HCT116 (cell line): ENCODE data around the gene HOXA7. TPM values are rescaled to one million over a fixed set of nuclear protein-coding genes. Genes with fewer than 3 reads are reported as not detected.

Source experiments
- ATAC-seq: fragments of 200-7000 bp; cut with Tn5 transposase; 2 replicates; pipeline ENCODE4 v1.9.1; 2020; ENCODE audit warnings: mild to moderate bottlenecking, moderate library complexity
- BruUV-seq: library from RNA; stranded (reverse); fragments of 400-500 nt; replicated peaks from 2 replicates; lab custom pipeline; 2021; lab: Mats Ljungman, UMichigan
- CTCF ChIA-PET: fragments of 300-600 bp; sonication (Branson Sonifier 250); formaldehyde crosslinking; loops from one replicate; lab custom pipeline; 2021; ENCODE audit warnings: antibody characterized with exemption; lab: Charles Lee
- POLR2A ChIA-PET: fragments of 300-600, 350-600 bp; sonication (Branson Sonifier 250); formaldehyde crosslinking; loops from one replicate; lab custom pipeline; 2021; ENCODE audit warnings: antibody characterized with exemption; lab: Charles Lee
- RAD21 ChIA-PET, 2 experiments: fragments of 300-600 bp; sonication (Branson Sonifier 250); formaldehyde crosslinking; loops; one replicate each; lab custom pipeline; 2023; ENCODE audit warnings: low total read pairs in 2 of 2; ENCODE audit not compliant: uncharacterized antibody in 2 of 2, unreplicated experiment in 2 of 2, low non-redundant PET in 1 of 2; lab: Charles Lee
- DNase-seq: peaks from one replicate; pipeline ENCODE4 v3.0.0-alpha.2; 2010; ENCODE audit warnings: low read depth, low spot score
- H2AFZ ChIP-seq: fragments of 200-600 bp; shearing (Covaris generic), sonication (generic); 2 replicates; pipeline ENCODE4 v1.6.1; 2017; ENCODE audit warnings: low read depth, mixed run types, mixed read lengths, antibody characterized with exemption, low read length; ENCODE audit not compliant: poor library complexity, severe bottlenecking
- H3K27ac ChIP-seq: 2 replicates; pipeline ENCODE4 v1.5.1; 2012; ENCODE audit warnings: low read depth, low read length
- H3K27me3 ChIP-seq: fragments of 200-600 bp; sonication (generic); 2 replicates; pipeline ENCODE4 v1.6.1; 2016; ENCODE audit warnings: mixed run types, low read length, mixed read lengths; ENCODE audit not compliant: insufficient read depth
- H3K36me3 ChIP-seq, 2 experiments: fragments of 200-500 bp in 1 of 2; fragments of 200-600 bp in 1 of 2; sonication (Bioruptor generic) in 1 of 2; sonication (generic) in 1 of 2; 2 replicates each; pipeline versions ENCODE4 v1.5.1 to v1.6.1; 2014 to 2016; ENCODE audit warnings: low read length in 2 of 2, inconsistent platforms in 1 of 2, mixed read lengths in 1 of 2, mixed run types in 1 of 2; ENCODE audit not compliant: insufficient read depth in 2 of 2, control insufficient read depth in 1 of 2
- H3K4me1 ChIP-seq, 2 experiments: fragments of 200-600 bp in 1 of 2; sonication (generic) in 1 of 2; 2 replicates each; pipeline versions ENCODE4 v1.5.1 to v1.6.1; 2012 to 2017; ENCODE audit warnings: low read length in 2 of 2, inconsistent platforms in 1 of 2, mild to moderate bottlenecking in 1 of 2, mixed read lengths in 1 of 2, mixed run types in 1 of 2, moderate library complexity in 1 of 2; ENCODE audit not compliant: insufficient read depth in 2 of 2, control insufficient read depth in 1 of 2
- H3K4me2 ChIP-seq: fragments of 200-600 bp; sonication (generic); 2 replicates; pipeline ENCODE4 v1.6.1; 2017; ENCODE audit warnings: mixed run types, low read length, mixed read lengths
- H3K4me3 ChIP-seq, 2 experiments: fragments of 200-600 bp in 1 of 2; sonication (generic) in 1 of 2; replicated peaks in 1 of 2; 2 replicates each; pipeline ENCODE4 v1.5.1; 2011 to 2016; ENCODE audit warnings: low read length in 2 of 2, control low read depth in 1 of 2, low read depth in 1 of 2, mild to moderate bottlenecking in 1 of 2, mixed read lengths in 1 of 2, mixed run types in 1 of 2
- H3K79me2 ChIP-seq: fragments of 200-600 bp; sonication (generic); 2 replicates; pipeline ENCODE4 v1.6.1; 2017; ENCODE audit warnings: mild to moderate bottlenecking, mixed run types, low read length, moderate library complexity, mixed read lengths; ENCODE audit not compliant: insufficient read depth
- H3K9ac ChIP-seq: fragments of 200-600 bp; sonication (generic); 2 replicates; pipeline ENCODE4 v1.6.1; 2016; ENCODE audit warnings: low read length, mixed read lengths
- H3K9me2 ChIP-seq: fragments of 200-600 bp; sonication (generic), shearing (Covaris generic); 2 replicates; pipeline ENCODE4 v1.6.1; 2017; ENCODE audit warnings: mixed run types, mild to moderate bottlenecking, moderate library complexity; ENCODE audit not compliant: insufficient read depth
- H3K9me3 ChIP-seq, 2 experiments: fragments of 200-500 bp in 1 of 2; fragments of 200-600 bp in 1 of 2; sonication (Bioruptor generic) in 1 of 2; sonication (generic) in 1 of 2; 2 replicates each; pipeline ENCODE4 v1.6.1; 2014 to 2017; ENCODE audit warnings: low read length in 2 of 2, mixed read lengths in 2 of 2, inconsistent platforms in 1 of 2, low read depth in 1 of 2, mild to moderate bottlenecking in 1 of 2, mixed run types in 1 of 2, moderate library complexity in 1 of 2; ENCODE audit not compliant: control insufficient read depth in 1 of 2, insufficient read depth in 1 of 2
- H4K20me1 ChIP-seq: fragments of 200-600 bp; sonication (generic), shearing (Covaris generic); 2 replicates; pipeline ENCODE4 v1.6.1; 2017; ENCODE audit warnings: mixed run types, mild to moderate bottlenecking, moderate library complexity; ENCODE audit not compliant: insufficient read depth
- CTCF ChIP-seq, 3 experiments: fragments of 200-600 bp in 1 of 3; sonication (generic) in 1 of 3; IDR thresholded peaks in 2 of 3; conservative IDR thresholded peaks in 1 of 3; 2 replicates each; pipeline ENCODE4 v1.5.1; 2012 to 2017; ENCODE audit warnings: low read depth in 2 of 3, low read length in 2 of 3, antibody characterized with exemption in 1 of 3, borderline replicate concordance in 1 of 3, control low read depth in 1 of 3, mild to moderate bottlenecking in 1 of 3, mixed read lengths in 1 of 3, mixed run types in 1 of 3, moderate library complexity in 1 of 3; ENCODE audit not compliant: insufficient read depth in 1 of 3
- EZH2phosphoT487 ChIP-seq: fragments of 200-600 bp; IDR thresholded peaks from 2 replicates; pipeline ENCODE4 v1.6.1; 2018; ENCODE audit warnings: antibody characterized with exemption, borderline replicate concordance
- JUND ChIP-seq: IDR thresholded peaks from 2 replicates; pipeline ENCODE4 v1.6.1; 2012
- MAX ChIP-seq: IDR thresholded peaks from 2 replicates; pipeline ENCODE4 v1.6.1; 2012
- POLR2AphosphoS5 ChIP-seq: IDR thresholded peaks from 2 replicates; pipeline ENCODE4 v1.6.1; 2011; ENCODE audit warnings: mild to moderate bottlenecking, low read depth, low read length, moderate library complexity
- TCF7L2 ChIP-seq: IDR thresholded peaks from 2 replicates; pipeline ENCODE4 v1.7.0; 2011; ENCODE audit warnings: borderline replicate concordance, inconsistent platforms; ENCODE audit not compliant: insufficient read depth, insufficient read length; ENCODE audit errors: extremely low read depth
- YY1 ChIP-seq: IDR thresholded peaks from 2 replicates; pipeline ENCODE4 v1.6.1; 2011; ENCODE audit warnings: low read length, low read depth, moderate library complexity, mild to moderate bottlenecking; ENCODE audit not compliant: insufficient replicate concordance; ENCODE audit errors: extremely low read depth
- ZFX ChIP-seq: fragments of 450-650 bp; IDR thresholded peaks from 2 replicates; pipeline ENCODE4 v1.6.1; 2017
- ZNF274 ChIP-seq: fragments of 200-500 bp; sonication (Bioruptor generic); IDR thresholded peaks from 2 replicates; pipeline ENCODE4 v1.6.1; 2014; ENCODE audit warnings: mild to moderate bottlenecking, low read depth, low read length, inconsistent platforms
- intact Hi-C: fragments of 100-400 bp; cut with micrococcal nuclease; formaldehyde crosslinking; loops from 2 replicates; pipeline ENCODE4 v1.10.0; 2022
- total RNA-seq: library from RNA; stranded (reverse); gene quantifications from one replicate; pipeline ENCODE4 v1.2.1, GENCODE V29; 2021; ENCODE audit not compliant: unreplicated experiment

HOXA7 gene
- total RNA-seq, 1 experiment from 2014 or later, result 15.0 TPM

GRCh38 chr7:27169658-27170425 lies 13.4 kb upstream of the HOXA7 start:
- TF ChIP-seq ZNF274 (no peak), YY1 (peak; percentile 4), TCF7L2 (peak; percentile 52), POLR2AphosphoS5 (peak; percentile 28; the same call in 1 of the 2 replicates)
- ATAC-seq, result peak; percentile 5
- Histone ChIP-seq H2AFZ (no peak overlapping the region), H4K20me1 (no peaks in the 10 kb centered on the region), H3K36me3 (no peaks in the 10 kb centered on the region), H3K27ac (peak overlapping the region; percentile 91), H3K4me3 (peak overlapping the region; percentile 77 to 84), H3K27me3 (no peaks in the 10 kb centered on the region), H3K4me2 (peak overlapping the region; percentile 97), H3K4me1 (peaks cover 31 to 76% of the 10 kb centered on the region in 2 experiments), H3K79me2 (peaks cover 98% of the 10 kb centered on the region), H3K9ac (peak overlapping the region; percentile 89), H3K9me3 (no peaks in the 10 kb centered on the region), H3K9me2 (no peaks in the 10 kb centered on the region)
- ChIA-PET POLR2A (interaction anchor here (2.0 to 2.2 kb wide), 2 partner anchors 10 to 19 kb away, joined by 6 to 7 read pairs; no protein-coding TSS in a partner anchor), RAD21 (interaction anchor here in 1 of 2 experiments (0.6 kb wide), 1 partner anchor 9 kb away, joined by 3 read pairs; no protein-coding TSS in a partner anchor), CTCF (interaction anchor here (0.8 to 6.6 kb wide), 2 partner anchors 10 to 892 kb away, joined by 3 to 32 read pairs; no protein-coding TSS in a partner anchor)
- no peak for DNase-seq
- BruUV-seq, result no TSS peak
- intact Hi-C loops, result loop anchor here (10.0 kb wide), 1 partner anchor 1305 kb away; no protein-coding TSS in a partner anchor

GRCh38 chr7:27168265-27168947 lies 11.9 kb upstream of the HOXA7 start:
- Histone ChIP-seq H2AFZ (no peak overlapping the region), H3K79me2 (peaks cover 99% of the 10 kb centered on the region), H3K9me3 (no peaks in the 10 kb centered on the region)
- TF ChIP-seq JUND, result no peak
- peak; percentile 97 for TF ChIP-seq ZFX
- no peak for TF ChIP-seq MAX
- peak in 1 of 3 experiments; percentile 14; a peak in 1 of 6 replicates for TF ChIP-seq CTCF (IDR thresholded peaks at IDR 0.05 in 2 of 3, conservative IDR thresholded peaks at IDR 0.05 in 1 of 3; ENCODE audit: borderline replicate concordance in 1 of 3, insufficient read depth in 1 of 3, low read depth in 2 of 3, low read length in 2 of 3)
- no peak for TF ChIP-seq EZH2phosphoT487
- TF ChIP-seq, all 23 proteins: peak for 2
- no peak for DNase-seq
- POLR2A ChIA-PET, result interaction anchor here (0.6 to 2.0 kb wide), 5 partner anchors 11 to 1527 kb away, joined by 3 to 6 read pairs (median 5); partner anchors contain the start of gene HOXA7
- H3K9me2 ChIP-seq, result no peaks in the 10 kb centered on the region
- RAD21 ChIA-PET, result no interaction called here
- intact Hi-C loops, result loop anchor here (10.0 kb wide), 1 partner anchor 1304 kb away; no protein-coding TSS in a partner anchor
- H3K27ac ChIP-seq, result peak overlapping the region; percentile 91
- no peaks in the 10 kb centered on the region for H3K36me3 ChIP-seq
- H3K27me3 ChIP-seq, result no peaks in the 10 kb centered on the region
- peak overlapping the region; percentile 97 for H3K4me2 ChIP-seq
- H3K4me3 ChIP-seq, result peak overlapping the region; percentile 77 to 84
- ATAC-seq, result no peak
- H4K20me1 ChIP-seq, result no peaks in the 10 kb centered on the region
- peaks cover 24 to 73% of the 10 kb centered on the region in 2 experiments for H3K4me1 ChIP-seq
- CTCF ChIA-PET, result interaction anchor here (1.3 to 6.6 kb wide), 2 partner anchors 11 to 487 kb away, joined by 3 to 32 read pairs; no protein-coding TSS in a partner anchor
- peak overlapping the region; percentile 89 for H3K9ac ChIP-seq
- TSS peak; percentile 32 for BruUV-seq
